ENCODE results near the gene PER2. TPM values are rescaled to one million over a fixed set of nuclear protein-coding genes. Genes with fewer than 3 reads are reported as not detected.

The PER2 gene
- total and polyA plus RNA-seq, 2 of the 13 experiments (the other 11 are each of a cell fraction or from before 2014, with no cell fraction given), result 5.1 to 9.4 TPM

GRCh38 chr2:238291550-238292281 lies 3.3 kb upstream of the PER2 start:
- in situ Hi-C loops (cut with HindIII; ENCODE audit: extremely low pct_ligation_motif_present, low pct_unique_long_range_greater_than_20kb) (no loop called here), intact Hi-C loops (cut with micrococcal nuclease; ENCODE audit: unreplicated experiment) (no loop called here)
- Histone ChIP-seq H3K4me1 (ENCODE audit: insufficient read depth, low read length) (peaks cover 57% of the 10 kb centered on the region), H3K4me2 (ENCODE audit: low read depth, low read length) (no peak overlapping the region), H3K9ac (ENCODE audit: insufficient read depth, low read depth, low read length) (no peak overlapping the region), H3K27me3 (ENCODE audit: control insufficient read depth in 1 of 2, insufficient read depth in 2 of 2, low read length in 2 of 2) (no peaks in the 10 kb centered on the region; a peak in 1 of 5 replicates), H3K36me3 (replicated peaks in 1 of 2; ENCODE audit: control insufficient read depth in 1 of 2, insufficient read depth in 2 of 2, low read length in 2 of 2) (no peaks in the 10 kb centered on the region), H3K79me2 (ENCODE audit: insufficient read depth, low read length) (peaks cover 16% of the 10 kb centered on the region), H4K20me1 (ENCODE audit: insufficient read depth, low read length) (peaks cover 4% of the 10 kb centered on the region; the same call in 1 of the 2 replicates), H2AFZ (ENCODE audit: low read length) (no peak overlapping the region), H3K4me3 (replicated peaks in 1 of 3; ENCODE audit: insufficient read depth in 1 of 3, low read depth in 2 of 3, low read length in 3 of 3) (no peak overlapping the region), H3K27ac (ENCODE audit: extremely low read length, insufficient read depth, low read length) (no peak overlapping the region), H3K9me3 (ENCODE audit: low read length) (no peaks in the 10 kb centered on the region)
- 89% methylated on average over 8 of the region's 8 CpGs for WGBS (ENCODE audit: low lambda C conversion rate)
- CTCF ChIA-PET (ENCODE audit: low intra/inter-chr PET ratio, low total read pairs), result no interaction called here
- DNase-seq (ENCODE audit: low spot score), result no peak
- POLR2A ChIA-PET, result no interaction called here
- no TSS peak for BruUV-seq (replicated peaks)
- ATAC-seq, result no peak
- no peak for FAIRE-seq
- TF ChIP-seq CHCHD3 (CRISPR knock-in tag; IDR thresholded peaks at IDR 0.05) (0 out of 2 replicates have a peak, but pooled peaks have one; percentile 62), NFATC3 (CRISPR knock-in tag; IDR thresholded peaks at IDR 0.05) (no peak), ZNF770 (CRISPR knock-in tag; IDR thresholded peaks at IDR 0.05) (peak; percentile 60; the same call in 1 of the 2 replicates), ZMYM3 (CRISPR knock-in tag; IDR thresholded peaks at IDR 0.05) (peak; percentile 26; the same call in 1 of the 2 replicates), CEBPB (IDR thresholded peaks at IDR 0.05; ENCODE audit: borderline replicate concordance, low read depth, low read length) (peak; percentile 56)
